Effector memory CD4-positive, alpha-beta T cell (primary cell): ENCODE data around the gene REM2.
A peak's percentile ranks its signal among the peaks of the same experiment; 100 is the strongest.

Experiments used
- DNase-seq, 3 donors: peaks; one replicate each; pipeline ENCODE4 v3.0.0-alpha.2; 2020
- H3K27ac ChIP-seq: 2 replicates; pipeline ENCODE4 v1.7.0; 2013; ENCODE audit warnings: mild to moderate bottlenecking, low read length, moderate library complexity; ENCODE audit not compliant: insufficient read depth, poor library complexity, severe bottlenecking
- H3K27me3 ChIP-seq: replicated peaks from 2 replicates; pipeline ENCODE4 v1.7.0; 2013; ENCODE audit warnings: mild to moderate bottlenecking, low read length; ENCODE audit not compliant: insufficient read depth, control insufficient read depth, poor library complexity, severe bottlenecking
- H3K36me3 ChIP-seq: 2 replicates; pipeline ENCODE4 v1.7.0; 2013; ENCODE audit warnings: mild to moderate bottlenecking, low read length, moderate library complexity; ENCODE audit not compliant: control insufficient read depth, insufficient read depth
- H3K4me1 ChIP-seq: 2 replicates; pipeline ENCODE4 v1.7.0; 2013; ENCODE audit warnings: low read length, mild to moderate bottlenecking; ENCODE audit not compliant: control insufficient read depth, insufficient read depth, poor library complexity, severe bottlenecking
- H3K4me3 ChIP-seq: 2 replicates; pipeline ENCODE4 v1.7.0; 2013; ENCODE audit warnings: low read length, low read depth, mild to moderate bottlenecking; ENCODE audit not compliant: insufficient read depth, poor library complexity, severe bottlenecking
- H3K9me3 ChIP-seq: 2 replicates; pipeline ENCODE4 v1.7.0; 2013; ENCODE audit warnings: mild to moderate bottlenecking, low read length, moderate library complexity; ENCODE audit not compliant: control insufficient read depth

REM2 gene

DNA sequence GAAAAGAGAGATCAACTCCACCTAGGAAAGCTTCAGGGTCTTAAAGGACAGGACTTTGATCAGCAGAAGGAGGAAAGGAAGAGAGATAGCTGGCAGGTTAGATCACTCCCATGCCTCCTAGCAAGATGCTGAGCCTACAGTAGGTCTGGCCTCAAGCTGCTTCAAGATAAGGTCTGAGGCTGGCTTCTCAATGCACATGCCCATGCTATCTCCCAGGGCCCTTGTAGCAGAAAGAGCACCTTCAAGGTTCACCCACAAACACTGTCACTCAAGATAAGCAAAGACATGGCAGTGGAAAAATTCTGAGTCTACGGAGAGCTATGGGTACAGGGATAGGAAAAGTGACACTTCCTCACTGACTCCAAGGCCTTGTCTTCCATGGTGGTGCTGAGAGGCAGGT, 14.3 kb downstream of the REM2 start:
- Histone ChIP-seq H3K27ac (no peak overlapping the region), H3K4me3 (no peak overlapping the region), H3K27me3 (no peaks in the 10 kb centered on the region), H3K36me3 (peaks cover 16% of the 10 kb centered on the region), H3K9me3 (no peaks in the 10 kb centered on the region), H3K4me1 (peaks cover 4% of the 10 kb centered on the region)
- no peak for DNase-seq

DNA sequence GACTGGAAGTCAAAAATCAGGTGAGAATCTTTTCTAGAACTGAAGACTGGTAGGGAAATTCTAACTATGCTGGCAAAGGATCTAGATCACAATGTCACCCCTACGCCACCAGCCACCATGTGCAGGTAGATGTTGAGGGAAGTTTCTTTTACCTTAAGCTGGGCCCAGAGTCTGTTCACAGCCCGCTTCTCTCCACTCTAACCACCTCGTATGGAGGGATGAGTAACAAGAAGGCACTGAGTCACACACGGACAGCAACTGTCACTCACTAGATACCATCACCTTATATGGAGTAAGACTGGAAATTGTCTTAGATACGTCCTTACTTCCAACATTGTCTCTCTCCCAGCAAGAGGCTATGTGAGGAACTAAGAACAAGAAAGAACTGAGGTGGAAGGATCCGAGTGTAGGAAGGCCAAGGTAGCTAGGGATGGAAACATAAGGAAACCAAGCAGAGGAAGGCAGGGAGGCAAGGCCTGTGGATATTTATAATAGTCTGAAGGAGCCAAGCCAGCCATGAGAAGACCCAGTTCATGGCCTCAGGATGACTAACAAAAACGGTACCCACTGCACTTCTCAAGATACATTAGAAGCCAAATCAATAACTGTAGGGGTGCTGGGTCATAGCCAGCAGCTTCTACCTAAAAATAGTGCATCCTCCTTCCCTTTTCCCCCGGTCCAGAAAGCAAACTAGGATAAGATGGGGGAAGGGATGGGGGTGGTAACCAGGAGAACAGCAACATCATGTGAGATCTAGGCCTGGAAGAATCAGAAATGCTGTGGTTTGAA, 15.5 kb downstream of the REM2 start:
- no peak overlapping the region for H3K4me3 ChIP-seq
- DNase-seq, result no peak
- no peaks in the 10 kb centered on the region for H3K27me3 ChIP-seq
- H3K4me1 ChIP-seq, result peaks cover 4% of the 10 kb centered on the region
- H3K27ac ChIP-seq, result no peak overlapping the region
- no peaks in the 10 kb centered on the region for H3K9me3 ChIP-seq
- H3K36me3 ChIP-seq, result peaks cover 24% of the 10 kb centered on the region

DNA sequence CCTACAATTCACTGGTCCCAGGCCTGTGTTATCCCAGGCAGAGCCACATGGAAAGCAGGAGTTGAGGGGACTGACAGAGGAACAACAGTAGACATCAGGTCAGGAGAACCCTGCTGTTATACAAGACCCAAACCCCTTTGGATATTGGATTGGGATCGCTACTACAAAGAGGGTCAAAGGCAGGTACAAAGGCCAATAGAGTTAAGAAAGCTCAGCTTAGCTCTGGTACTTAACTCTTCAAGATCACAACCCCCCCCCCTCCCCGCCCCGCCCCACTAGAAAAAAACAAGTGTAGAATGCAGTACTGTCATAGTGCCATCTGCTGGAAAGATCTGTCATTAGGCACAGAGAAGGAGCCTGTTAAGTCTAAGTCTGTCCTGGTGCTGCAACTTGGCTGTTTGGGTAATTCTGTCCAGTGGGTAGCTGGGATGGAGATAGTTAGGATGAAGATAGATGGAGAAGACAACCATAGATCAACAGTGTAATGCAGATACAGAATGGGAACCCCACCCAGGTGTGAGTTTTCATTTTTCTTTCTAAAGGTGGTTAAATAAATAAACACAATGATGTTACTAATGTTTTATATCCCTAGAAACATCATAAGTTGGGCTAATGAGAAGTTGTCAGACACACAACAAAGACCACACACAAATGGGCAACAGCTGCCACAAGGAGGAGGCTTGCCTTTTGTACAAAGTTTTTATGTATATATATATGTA, 17.2 kb downstream of the REM2 start:
- Histone ChIP-seq H3K4me3 (no peak overlapping the region), H3K9me3 (no peaks in the 10 kb centered on the region), H3K27ac (no peak overlapping the region), H3K27me3 (no peaks in the 10 kb centered on the region), H3K4me1 (peaks cover 4% of the 10 kb centered on the region), H3K36me3 (peaks cover 38% of the 10 kb centered on the region)
- peak in 1 of 3 donors; percentile 33 for DNase-seq

DNA sequence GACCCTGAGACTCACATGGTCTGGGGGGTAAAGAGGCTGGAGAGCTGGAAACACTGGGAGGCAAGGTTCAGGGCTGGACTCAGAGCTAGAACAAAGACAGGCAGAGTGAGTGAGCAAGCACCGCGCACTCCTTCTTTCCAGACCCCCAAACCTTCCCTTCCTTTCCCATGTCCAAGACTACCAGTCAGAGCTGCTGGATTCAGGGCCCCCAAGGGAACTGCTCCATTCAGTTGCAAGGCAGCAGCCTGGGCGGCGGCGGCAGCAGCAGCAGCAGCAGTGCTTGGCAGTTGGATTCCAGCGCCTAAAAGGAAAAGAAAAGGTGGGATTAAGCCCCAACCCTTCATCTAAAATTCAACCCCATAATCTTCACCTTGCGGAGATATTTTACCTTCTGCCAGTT, 18.8 kb downstream of the REM2 start:
- H3K9me3 ChIP-seq, result no peaks in the 10 kb centered on the region
- no peak overlapping the region for H3K4me3 ChIP-seq
- DNase-seq, result no peak
- peaks cover 4% of the 10 kb centered on the region for H3K4me1 ChIP-seq
- peaks cover 50% of the 10 kb centered on the region for H3K36me3 ChIP-seq
- no peaks in the 10 kb centered on the region for H3K27me3 ChIP-seq
- H3K27ac ChIP-seq, result no peak overlapping the region

DNA sequence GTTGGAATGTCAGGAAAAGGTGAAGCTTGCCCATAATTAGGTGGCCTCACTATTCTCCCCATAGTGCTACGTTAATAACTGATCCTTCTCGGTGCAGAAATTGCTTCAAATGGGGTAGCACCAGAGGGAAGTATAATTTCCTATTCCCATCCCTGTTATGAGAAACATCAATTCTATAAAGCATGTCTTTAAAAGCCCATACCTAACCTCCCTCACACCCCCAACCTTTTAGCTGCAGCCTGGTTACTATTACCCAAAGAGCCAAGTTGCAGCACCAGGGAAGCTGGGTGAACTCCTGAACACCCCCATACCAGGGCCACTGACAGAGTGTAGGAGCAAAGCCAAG, 20.7 kb downstream of the REM2 start:
- Histone ChIP-seq H3K27me3 (no peaks in the 10 kb centered on the region), H3K36me3 (peaks cover 67% of the 10 kb centered on the region), H3K27ac (no peak overlapping the region), H3K9me3 (no peaks in the 10 kb centered on the region), H3K4me1 (peaks cover 4% of the 10 kb centered on the region), H3K4me3 (no peak overlapping the region)
- no peak for DNase-seq

DNA sequence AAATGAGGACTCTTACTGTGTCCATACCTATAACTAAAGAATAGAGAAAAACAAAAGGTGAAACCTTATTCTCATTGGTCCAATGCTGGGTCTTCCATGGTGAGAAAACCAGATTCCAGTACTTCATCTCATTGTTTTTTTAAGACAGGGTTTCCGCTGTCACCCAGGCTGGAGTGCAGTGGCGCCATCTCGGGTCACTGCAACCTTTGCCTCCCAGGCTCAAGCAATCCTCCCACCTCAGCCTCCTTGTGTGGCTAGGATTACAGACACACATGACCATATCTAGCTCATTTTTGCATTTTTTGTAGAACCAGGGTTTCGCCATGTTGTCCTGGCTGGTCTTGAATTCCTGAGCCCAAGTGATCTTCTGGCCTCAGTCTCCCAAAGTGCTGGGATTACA, 22.6 kb downstream of the REM2 start:
- Histone ChIP-seq H3K27ac (no peak overlapping the region), H3K4me1 (no peaks in the 10 kb centered on the region), H3K9me3 (no peaks in the 10 kb centered on the region), H3K27me3 (no peaks in the 10 kb centered on the region), H3K36me3 (peaks cover 81% of the 10 kb centered on the region), H3K4me3 (no peak overlapping the region)
- DNase-seq, result no peak

DNA sequence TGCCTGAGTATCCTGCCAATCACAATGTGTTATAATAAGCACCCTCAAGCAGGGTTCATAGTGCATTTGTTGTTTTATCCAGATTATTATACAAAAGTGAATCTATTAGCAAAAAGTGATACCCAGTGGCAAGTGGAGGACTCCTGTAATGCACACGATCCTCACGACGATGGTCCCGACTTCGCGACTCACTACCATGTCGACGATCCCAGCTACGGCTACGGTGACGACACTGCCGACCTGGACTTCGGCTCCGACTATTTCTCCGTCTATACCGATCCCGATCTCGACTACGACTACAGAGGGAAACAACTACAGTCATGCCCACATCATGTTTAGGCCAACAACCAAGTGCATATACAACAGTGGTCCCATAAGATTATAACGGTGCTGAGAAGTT, 23.1 kb downstream of the REM2 start:
- H3K27ac ChIP-seq, result no peak overlapping the region
- H3K36me3 ChIP-seq, result peaks cover 79% of the 10 kb centered on the region
- H3K27me3 ChIP-seq, result no peaks in the 10 kb centered on the region
- no peaks in the 10 kb centered on the region for H3K4me1 ChIP-seq
- no peak for DNase-seq
- H3K4me3 ChIP-seq, result no peak overlapping the region
- H3K9me3 ChIP-seq, result no peaks in the 10 kb centered on the region

DNA sequence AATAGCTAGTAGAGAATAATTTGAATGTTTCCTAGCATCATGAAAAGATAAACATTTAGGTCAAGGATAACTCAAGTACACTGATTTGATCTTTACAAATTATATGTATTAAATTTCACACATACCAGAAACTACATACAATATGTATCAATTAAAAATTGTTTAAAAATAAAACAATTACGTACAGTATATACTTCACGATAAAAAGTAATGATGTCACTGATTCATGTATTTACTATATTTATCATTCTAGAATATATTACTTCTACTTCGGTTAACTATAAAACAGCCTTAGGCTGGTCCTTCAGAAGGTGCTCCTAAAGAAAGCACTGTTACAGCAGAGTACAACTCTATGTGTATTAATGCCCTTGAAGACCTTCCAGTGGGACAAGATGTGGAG, 24.4 kb downstream of the REM2 start:
- Histone ChIP-seq H3K27me3 (no peaks in the 10 kb centered on the region), H3K36me3 (peaks cover 76% of the 10 kb centered on the region), H3K27ac (no peak overlapping the region), H3K9me3 (no peaks in the 10 kb centered on the region), H3K4me3 (no peak overlapping the region), H3K4me1 (no peaks in the 10 kb centered on the region)
- DNase-seq, result no peak

DNA sequence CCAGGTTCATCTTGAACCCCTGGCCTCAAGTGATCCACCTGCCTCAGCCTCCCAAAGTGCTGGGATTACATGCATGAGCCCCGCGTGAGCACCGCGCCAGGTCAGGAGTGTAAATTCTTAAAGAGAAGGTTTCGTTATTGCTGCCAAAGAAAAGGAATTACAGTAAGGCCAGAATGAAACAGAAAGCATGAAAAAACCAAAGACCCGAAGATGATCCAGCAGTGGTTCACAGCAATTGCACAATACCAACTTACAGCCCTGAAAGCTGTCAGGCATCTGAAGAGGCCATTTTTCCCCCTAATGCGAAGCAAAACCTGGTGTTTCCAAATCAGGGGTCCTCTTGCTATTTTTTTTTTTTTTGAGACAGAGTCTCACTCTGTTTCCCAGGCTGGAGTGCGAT, 25.6 kb downstream of the REM2 start:
- no peaks in the 10 kb centered on the region for H3K4me1 ChIP-seq
- H3K4me3 ChIP-seq, result no peak overlapping the region
- no peaks in the 10 kb centered on the region for H3K27me3 ChIP-seq
- no peak overlapping the region for H3K27ac ChIP-seq
- peaks cover 68% of the 10 kb centered on the region for H3K36me3 ChIP-seq
- DNase-seq, result no peak
- no peaks in the 10 kb centered on the region for H3K9me3 ChIP-seq

DNA sequence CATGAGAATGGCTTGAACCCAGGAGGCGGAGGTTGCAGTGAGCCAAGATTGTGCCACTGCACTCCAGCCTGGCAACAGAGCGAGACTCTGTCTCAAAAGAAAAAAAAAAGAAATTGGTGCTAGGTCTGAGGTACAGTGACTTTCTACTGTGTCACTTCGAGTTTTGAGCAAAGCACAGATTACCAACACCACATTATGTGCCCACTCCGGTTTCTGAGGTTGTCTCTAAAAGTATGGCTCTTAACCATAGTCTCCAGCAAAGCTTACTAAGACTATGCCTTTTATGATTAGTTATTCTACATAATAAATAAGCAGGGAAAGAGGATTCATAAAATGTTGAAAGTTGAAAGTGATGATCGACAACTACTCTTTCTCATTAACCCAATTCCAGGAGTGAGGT, 27.9 kb downstream of the REM2 start:
- H3K4me3 ChIP-seq, result no peak overlapping the region
- no peaks in the 10 kb centered on the region for H3K9me3 ChIP-seq
- H3K27ac ChIP-seq, result no peak overlapping the region
- peaks cover 48% of the 10 kb centered on the region for H3K36me3 ChIP-seq
- no peak for DNase-seq
- no peaks in the 10 kb centered on the region for H3K4me1 ChIP-seq
- H3K27me3 ChIP-seq, result no peaks in the 10 kb centered on the region
